GM12878 (cell line): ENCODE results near the gene PGAM4. TPM values are rescaled to one million over a fixed set of nuclear protein-coding genes. Genes with fewer than 3 reads are reported as not detected.
A peak's percentile ranks its signal among the peaks of the same experiment; 100 is the strongest.
"Not testable (repeated sequence)": the region's sequence is repeated elsewhere in the genome, so short reads cannot be mapped to it uniquely, and the experiment has no call there.

ENCODE experiments used
- ATAC-seq: fragments of 200-7000 bp; cut with Tn5 transposase; 3 replicates; pipeline ENCODE4 v1.9.1; 2020; ENCODE audit warnings: mild to moderate bottlenecking, moderate library complexity
- BruUV-seq: library from RNA; stranded (reverse); fragments of 400-500 nt; replicated peaks from 2 replicates; lab custom pipeline; 2021; lab: Mats Ljungman, UMichigan
- CTCF ChIA-PET: fragments of 300-600 bp; sonication (Branson Sonifier 250); formaldehyde crosslinking; extraction: SDS; loops from one replicate; lab custom pipeline; 2021; ENCODE audit warnings: inconsistent platforms; lab: Yijun Ruan, JAX
- POLR2A ChIA-PET: fragments of 350-600 bp; formaldehyde crosslinking; extraction: SDS; loops from one replicate; lab custom pipeline; 2021; ENCODE audit warnings: inconsistent platforms; lab: Charles Lee
- RAD21 ChIA-PET: fragments of 300-600 bp; sonication (Branson Sonifier 250); formaldehyde crosslinking; loops from one replicate; lab custom pipeline; 2023; ENCODE audit warnings: antibody characterized with exemption; ENCODE audit not compliant: unreplicated experiment; lab: Charles Lee
- SMC1A ChIA-PET: fragments of 300-600 bp; sonication (Branson Sonifier 250); formaldehyde crosslinking; loops from one replicate; lab custom pipeline; 2023; ENCODE audit not compliant: unreplicated experiment, uncharacterized antibody; lab: Charles Lee
- DNase-seq: peaks from one replicate; pipeline ENCODE4 v3.0.0-alpha.2; 2011; ENCODE audit warnings: low read depth, low spot score
- FAIRE-seq: peaks from 3 replicates; lab custom pipeline; 2011; peaks lifted over from hg19 to GRCh38; lab: Jason Lieb, UNC
- H2AFZ ChIP-seq: 2 replicates; pipeline ENCODE4 v1.6.0; 2011; ENCODE audit warnings: low read depth, low read length, control low read depth; ENCODE audit not compliant: control insufficient read depth
- H3K27ac ChIP-seq: 2 replicates; pipeline ENCODE4 v1.5.1; 2011; ENCODE audit warnings: control low read depth; ENCODE audit not compliant: control insufficient read depth, insufficient read depth
- H3K27me3 ChIP-seq, 2 experiments: replicated peaks in 1 of 2; 2 replicates each; pipeline versions ENCODE4 v1.6.0 to v1.6.1; 2011; ENCODE audit warnings: low read length in 1 of 2; ENCODE audit not compliant: control insufficient read depth in 2 of 2, insufficient read depth in 2 of 2
- H3K36me3 ChIP-seq, 2 experiments: 2 replicates each; pipeline ENCODE4 v1.5.1; 2011; ENCODE audit warnings: low read length in 1 of 2; ENCODE audit not compliant: control insufficient read depth in 2 of 2, insufficient read depth in 2 of 2
- H3K4me1 ChIP-seq: 2 replicates; pipeline ENCODE4 v1.6.1; 2011; ENCODE audit warnings: mild to moderate bottlenecking, low read length, moderate library complexity, mixed read lengths; ENCODE audit not compliant: control insufficient read depth, insufficient read depth
- H3K4me2 ChIP-seq: 2 replicates; pipeline ENCODE4 v1.6.0; 2011; ENCODE audit warnings: control low read depth; ENCODE audit not compliant: control insufficient read depth, insufficient read depth
- H3K4me3 ChIP-seq: fragments of 200-600 bp; sonication (generic); 2 replicates; pipeline ENCODE4 v1.5.1; 2016
- H3K79me2 ChIP-seq: 2 replicates; pipeline ENCODE4 v1.6.0; 2011; ENCODE audit warnings: low read length; ENCODE audit not compliant: control insufficient read depth, insufficient read depth
- H3K9ac ChIP-seq: 2 replicates; pipeline ENCODE4 v1.8.0; 2011; ENCODE audit warnings: low read length, control low read depth, mixed read lengths; ENCODE audit not compliant: control insufficient read depth, insufficient read depth
- H3K9me3 ChIP-seq: replicated peaks from 3 replicates; pipeline ENCODE4 v1.5.1; 2011; ENCODE audit warnings: mild to moderate bottlenecking, low read length; ENCODE audit not compliant: control insufficient read depth, insufficient read depth
- H4K20me1 ChIP-seq: 2 replicates; pipeline ENCODE4 v1.6.0; 2011; ENCODE audit not compliant: control insufficient read depth, insufficient read depth
- CBX5 ChIP-seq: sonication (generic); IDR thresholded peaks from 2 replicates; pipeline ENCODE4 v1.6.1; 2016; ENCODE audit warnings: low read depth, moderate library complexity, mild to moderate bottlenecking, inconsistent platforms
- ESRRA ChIP-seq: IDR thresholded peaks from 2 replicates; pipeline ENCODE4 v1.6.1; 2012; ENCODE audit warnings: mild to moderate bottlenecking, low read length, improper control_type of control experiment
- POLR2AphosphoS5 ChIP-seq: IDR thresholded peaks from 2 replicates; pipeline ENCODE4 v1.6.1; 2011; ENCODE audit warnings: mild to moderate bottlenecking, low read length, inconsistent platforms
- STAT3 ChIP-seq: IDR thresholded peaks from 2 replicates; pipeline ENCODE4 v1.6.1; 2011; ENCODE audit warnings: low read depth, low read length, improper control_type of control experiment
- TCF3 ChIP-seq: IDR thresholded peaks from 2 replicates; pipeline ENCODE4 v1.6.1; 2012; ENCODE audit warnings: low read depth, mild to moderate bottlenecking, low read length, borderline replicate concordance; ENCODE audit not compliant: insufficient read depth
- ZNF622 ChIP-seq: fragments of 450-650 bp; IDR thresholded peaks from 2 replicates; pipeline ENCODE4 v1.6.1; 2017; ENCODE audit warnings: mild to moderate bottlenecking, inconsistent platforms
- WGBS: methylation state at CpG from one replicate; pipeline ENCODE4 v1.1.6; 2016; ENCODE audit warnings: low lambda C conversion rate; ENCODE audit not compliant: insufficient replicate concordance, insufficient coverage; ENCODE audit errors: missing lambda C conversion rate; 5-methylcytosine and 5-hydroxymethylcytosine counted together
- in situ Hi-C: fragments of 300-500 bp; cut with MboI; formaldehyde crosslinking; loops from 9 replicates; pipeline ENCODE4 v1.14.3; 2018; ENCODE audit warnings: mixed read lengths
- intact Hi-C: fragments of 100-400 bp; cut with micrococcal nuclease; formaldehyde crosslinking; loops from one replicate; pipeline ENCODE4 v1.14.2; 2022; ENCODE audit not compliant: unreplicated experiment
- polyA plus RNA-seq, 11 experiments: library from polyadenylated mRNA; depleted of rRNA in 4 of 11; unstranded in 6 of 11; stranded (reverse) in 5 of 11; fragments of >200 nt; fragmentation: Nextera tagmentation in 4 of 11; fragmentation: Illumina TruSeq in 1 of 11; extraction: Ambion mirVana in 4 of 11; extraction: Trizol in 1 of 11; gene quantifications; 1 replicate in 1 of 11; 2 replicates in 10 of 11; pipeline versions ENCODE4 v1.2.1 to v1.2.3, GENCODE V29; 2011 to 2016; ENCODE audit warnings: inconsistent platforms in 2 of 11, missing spikeins in 2 of 11, low read depth in 1 of 11
- total RNA-seq, 4 experiments: library from RNA; depleted of rRNA in 3 of 4; stranded (reverse); fragments of >200 nt in 3 of 4; fragmentation: Illumina TruSeq in 1 of 4; extraction: Trizol in 1 of 4; gene quantifications; 2 replicates each; pipeline versions ENCODE4 v1.2.1 to v1.2.3, GENCODE V29; 2013 to 2021

Gene PGAM4
- total and polyA plus RNA-seq, 10 of the 15 experiments (the other 5 are each of a cell fraction or from before 2014, with no cell fraction given): 0.24 to 0.80 (median 0.36) TPM; not detected in 6

DNA sequence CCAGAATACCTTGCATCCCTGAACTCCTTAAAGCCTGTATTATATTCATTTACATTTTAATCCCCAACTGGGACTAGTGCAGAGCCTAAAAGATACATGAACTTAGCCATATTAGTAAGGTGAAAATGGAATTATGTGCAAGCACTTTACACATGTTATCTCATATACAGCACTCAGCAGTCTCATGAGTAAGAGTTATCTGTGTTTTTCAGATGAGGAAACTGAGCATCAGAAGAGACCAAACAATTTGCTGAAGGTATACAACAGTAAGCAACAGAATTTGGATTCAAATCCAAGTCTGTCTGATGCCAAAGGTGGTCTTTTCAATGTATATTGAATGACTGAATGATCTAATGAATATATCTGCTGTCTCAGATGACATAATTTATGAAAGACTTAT, 46.7 kb downstream of the PGAM4 start:
- Histone ChIP-seq H3K4me1 (no peaks in the 10 kb centered on the region), H3K4me3 (no peak overlapping the region), H3K9ac (no peak overlapping the region), H2AFZ (no peak overlapping the region), H3K36me3 (no peaks in the 10 kb centered on the region), H3K4me2 (no peak overlapping the region), H3K9me3 (no peaks in the 10 kb centered on the region), H3K27me3 (no peaks in the 10 kb centered on the region), H3K79me2 (peaks cover 10% of the 10 kb centered on the region), H3K27ac (no peak overlapping the region), H4K20me1 (no peaks in the 10 kb centered on the region)
- intact Hi-C loops: no loop called here
- ATAC-seq: no peak
- ChIA-PET SMC1A (no interaction called here), RAD21 (no interaction called here), POLR2A (no interaction called here), CTCF (interaction anchor here (0.6 kb wide), 1 partner anchor 39 kb away, joined by 5 read pairs; no protein-coding TSS in a partner anchor)
- FAIRE-seq: no peak
- TF ChIP-seq TCF3 (no peak), ESRRA (no peak), POLR2AphosphoS5 (no peak), STAT3 (no peak), CBX5 (no peak), ZNF622 (no peak)
- BruUV-seq: no TSS peak
- DNase-seq: no peak
- in situ Hi-C loops: no loop called here

DNA sequence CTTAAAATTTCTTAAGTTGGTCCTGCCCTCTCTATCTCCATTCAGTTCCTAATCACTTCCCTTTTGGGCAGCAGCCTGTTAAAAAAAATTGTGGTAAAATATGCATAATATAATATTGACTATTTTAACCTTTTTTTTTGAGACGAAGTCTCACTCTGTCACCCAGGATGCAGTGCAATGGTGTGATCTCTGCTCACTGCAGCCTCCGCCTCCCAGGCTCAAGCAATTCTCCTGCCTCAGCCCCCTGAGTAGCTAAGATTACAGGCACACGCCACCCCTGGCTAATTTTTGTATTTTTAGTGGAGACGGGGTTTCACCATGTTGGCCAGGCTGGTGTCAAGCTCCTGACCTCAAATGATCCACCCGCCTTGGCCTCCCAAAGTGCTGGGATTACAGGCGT, 50.1 kb downstream of the PGAM4 start:
- ChIA-PET POLR2A (interaction anchor here (0.6 kb wide), 1 partner anchor 68 kb away, joined by 3 read pairs; no protein-coding TSS in a partner anchor), CTCF (interaction anchor here (1.3 to 4.6 kb wide), 2 partner anchors 9 to 106 kb away, joined by 5 to 22 read pairs; partner anchors contain the start of gene ATP7A), RAD21 (interaction anchor here (2.5 kb wide), 1 partner anchor 105 kb away, joined by 6 read pairs; no protein-coding TSS in a partner anchor), SMC1A (interaction anchor here (1.9 to 2.0 kb wide), 2 partner anchors 9 to 106 kb away, joined by 6 to 9 read pairs; partner anchors contain the start of gene ATP7A)
- peaks cover 30% of the 10 kb centered on the region for H3K79me2 ChIP-seq
- BruUV-seq, H4K20me1 ChIP-seq, H2AFZ ChIP-seq, H3K9ac ChIP-seq, FAIRE-seq, DNase-seq, H3K4me3 ChIP-seq, H3K27me3 ChIP-seq, intact Hi-C loops, H3K9me3 ChIP-seq, H3K4me2 ChIP-seq, H3K27ac ChIP-seq, H3K36me3 ChIP-seq, in situ Hi-C loops, H3K4me1 ChIP-seq: not testable (repeated sequence)
- peak; percentile 35 for ATAC-seq
- WGBS: 37% methylated on average over 6 of the region's 6 CpGs
